Immature natural killer cell (primary cell): ENCODE results near the gene RANGAP1. TPM values are rescaled to one million over a fixed set of nuclear protein-coding genes. Genes with fewer than 3 reads are reported as not detected.
"Not testable (repeated sequence)": the region's sequence is repeated elsewhere in the genome, so short reads cannot be mapped to it uniquely, and the experiment has no call there.

Experiments
- DNase-seq, 3 donors: peaks; one replicate each; pipeline ENCODE4 v3.0.0; 2022; ENCODE audit warnings: mixed read lengths in 1 of 3
- H3K27ac Mint-ChIP-seq, 6 donors: one replicate each; pipeline ENCODE4 v1.8.0; 2020; ENCODE audit warnings: mixed read lengths in 6 of 6, mild to moderate bottlenecking in 5 of 6, inconsistent platforms in 4 of 6, moderate library complexity in 3 of 6
- H3K27me3 Mint-ChIP-seq, 3 donors: one replicate each; pipeline ENCODE4 v1.8.0; 2020 to 2021; ENCODE audit warnings: low read depth in 3 of 3, mild to moderate bottlenecking in 3 of 3, mixed read lengths in 3 of 3, moderate library complexity in 3 of 3, inconsistent platforms in 1 of 3
- H3K36me3 Mint-ChIP-seq, 3 donors: one replicate each; pipeline ENCODE4 v1.8.0; 2020; ENCODE audit warnings: mixed read lengths in 3 of 3, inconsistent platforms in 2 of 3, mild to moderate bottlenecking in 2 of 3
- H3K4me1 Mint-ChIP-seq, 2 donors: one replicate each; pipeline ENCODE4 v1.8.0; 2020; ENCODE audit warnings: inconsistent platforms in 2 of 2, mild to moderate bottlenecking in 2 of 2, mixed read lengths in 2 of 2, moderate library complexity in 1 of 2
- H3K4me3 Mint-ChIP-seq, 5 donors: one replicate each; pipeline ENCODE4 v1.8.0; 2020; ENCODE audit warnings: mild to moderate bottlenecking in 5 of 5, mixed read lengths in 5 of 5, inconsistent platforms in 3 of 5, moderate library complexity in 3 of 5
- H3K9me3 Mint-ChIP-seq, 6 donors: one replicate each; pipeline ENCODE4 v1.8.0; 2020; ENCODE audit warnings: mild to moderate bottlenecking in 6 of 6, mixed read lengths in 6 of 6, inconsistent platforms in 4 of 6, moderate library complexity in 3 of 6
- polyA plus RNA-seq, 3 donors: library from polyadenylated mRNA; unstranded; fragments of 300-500 nt; fragmentation: Illumina TruSeq; gene quantifications; one replicate each; pipeline ENCODE4 v1.2.3, GENCODE V29; 2021

The RANGAP1 gene
- polyA plus RNA-seq, 3 donors from 2014 or later: 10.4 to 29.9 (median 15.6) TPM

GRCh38 chr22:41261541-41262249, 24.3 kb downstream of the RANGAP1 start:
- H3K27me3 Mint-ChIP-seq: no peaks in the 10 kb centered on the region
- H3K9me3 Mint-ChIP-seq: no peaks in the 10 kb centered on the region
- peaks cover 4 to 27% (median 7%) of the 10 kb centered on the region in 3 donors for H3K36me3 Mint-ChIP-seq
- DNase-seq: no peak
- H3K4me3 Mint-ChIP-seq: no peak overlapping the region
- no peak overlapping the region for H3K27ac Mint-ChIP-seq
- H3K4me1 Mint-ChIP-seq: no peaks in the 10 kb centered on the region

- H3K4me3 Mint-ChIP-seq: no peak overlapping the region
- no peaks in the 10 kb centered on the region for H3K4me1 Mint-ChIP-seq
- no peak for DNase-seq
- no peak overlapping the region for H3K27ac Mint-ChIP-seq
- H3K36me3 Mint-ChIP-seq: peaks cover 0 to 23% (median 4%) of the 10 kb centered on the region in 3 donors
- no peaks in the 10 kb centered on the region for H3K27me3 Mint-ChIP-seq
- H3K9me3 Mint-ChIP-seq: no peaks in the 10 kb centered on the region
These were observed 25.1 kb downstream of the RANGAP1 start for GRCh38 chr22:41260871-41261270.

GRCh38 chr22:41259756-41260155, 26.2 kb downstream of the RANGAP1 start:
- H3K27ac Mint-ChIP-seq, H3K4me3 Mint-ChIP-seq, H3K9me3 Mint-ChIP-seq, H3K4me1 Mint-ChIP-seq, DNase-seq, H3K27me3 Mint-ChIP-seq: not testable (repeated sequence)
- peaks cover 0 to 18% (median under 1%) of the 10 kb centered on the region in 3 donors for H3K36me3 Mint-ChIP-seq

- Mint-ChIP-seq H3K27ac (no peak overlapping the region), H3K4me1 (no peaks in the 10 kb centered on the region), H3K9me3 (no peaks in the 10 kb centered on the region), H3K4me3 (no peak overlapping the region), H3K27me3 (no peaks in the 10 kb centered on the region), H3K36me3 (peaks cover 0 to 14% (median 0%) of the 10 kb centered on the region in 3 donors)
- no peak for DNase-seq
These were observed 28.3 kb downstream of the RANGAP1 start for GRCh38 chr22:41257696-41258095.

- Mint-ChIP-seq H3K27ac (no peak overlapping the region), H3K36me3 (peaks cover 0 to 15% (median 0%) of the 10 kb centered on the region in 3 donors), H3K27me3 (no peaks in the 10 kb centered on the region), H3K4me3 (no peak overlapping the region), H3K9me3 (no peaks in the 10 kb centered on the region), H3K4me1 (no peaks in the 10 kb centered on the region)
- DNase-seq: no peak
These were observed 29.4 kb downstream of the RANGAP1 start for GRCh38 chr22:41256254-41257253.

GRCh38 chr22:41254230-41254629, 31.8 kb downstream of the RANGAP1 start:
- Mint-ChIP-seq H3K27me3 (no peaks in the 10 kb centered on the region), H3K4me1 (no peaks in the 10 kb centered on the region), H3K36me3 (peaks cover 0 to 24% (median 3%) of the 10 kb centered on the region in 3 donors), H3K4me3 (no peak overlapping the region), H3K27ac (peak overlapping the region in 1 of 6 donors; percentile 22), H3K9me3 (no peaks in the 10 kb centered on the region)
- DNase-seq: no peak

- H3K27ac Mint-ChIP-seq: no peak overlapping the region
- no peaks in the 10 kb centered on the region for H3K9me3 Mint-ChIP-seq
- no peak for DNase-seq
- no peak overlapping the region for H3K4me3 Mint-ChIP-seq
- H3K27me3 Mint-ChIP-seq: no peaks in the 10 kb centered on the region
- H3K36me3 Mint-ChIP-seq: peaks cover 0 to 21% (median 3%) of the 10 kb centered on the region in 3 donors
- no peaks in the 10 kb centered on the region for H3K4me1 Mint-ChIP-seq
These were observed 33.6 kb downstream of the RANGAP1 start for GRCh38 chr22:41252365-41252764.

GRCh38 chr22:41250127-41250526, 35.9 kb downstream of the RANGAP1 start:
- H3K4me1 Mint-ChIP-seq: no peaks in the 10 kb centered on the region
- no peak overlapping the region for H3K4me3 Mint-ChIP-seq
- H3K9me3 Mint-ChIP-seq: no peaks in the 10 kb centered on the region

GRCh38 chr22:41249442-41249841, 36.5 kb downstream of the RANGAP1 start:
- Mint-ChIP-seq H3K36me3 (peaks cover 3 to 20% (median 4%) of the 10 kb centered on the region in 3 donors), H3K4me3 (no peak overlapping the region), H3K27me3 (no peaks in the 10 kb centered on the region), H3K4me1 (no peaks in the 10 kb centered on the region), H3K27ac (no peak overlapping the region), H3K9me3 (no peaks in the 10 kb centered on the region)
- DNase-seq: no peak

More at GRCh38 chr22:41250127-41250526, 35.9 kb downstream of the RANGAP1 start:
- H3K36me3 Mint-ChIP-seq: peaks cover 0 to 20% (median 3%) of the 10 kb centered on the region in 3 donors
- no peak for DNase-seq
- H3K27ac Mint-ChIP-seq: peak overlapping the region in 1 of 6 donors; percentile 12
- H3K27me3 Mint-ChIP-seq: no peaks in the 10 kb centered on the region

- Mint-ChIP-seq H3K4me3 (no peak overlapping the region), H3K27me3 (no peaks in the 10 kb centered on the region), H3K36me3 (peaks cover 3 to 20% (median 4%) of the 10 kb centered on the region in 3 donors), H3K4me1 (no peaks in the 10 kb centered on the region), H3K9me3 (no peaks in the 10 kb centered on the region), H3K27ac (no peak overlapping the region)
- no peak for DNase-seq
These were observed 37.2 kb downstream of the RANGAP1 start for GRCh38 chr22:41248758-41249157.

- Mint-ChIP-seq H3K36me3 (peaks cover 3 to 20% (median 4%) of the 10 kb centered on the region in 3 donors), H3K27me3 (no peaks in the 10 kb centered on the region), H3K9me3 (no peaks in the 10 kb centered on the region), H3K4me1 (no peaks in the 10 kb centered on the region), H3K4me3 (no peak overlapping the region), H3K27ac (no peak overlapping the region)
- DNase-seq: no peak
These were observed 37.7 kb downstream of the RANGAP1 start for GRCh38 chr22:41248314-41248713.

- Mint-ChIP-seq H3K4me3 (no peak overlapping the region), H3K27me3 (no peaks in the 10 kb centered on the region), H3K4me1 (no peaks in the 10 kb centered on the region), H3K36me3 (peaks cover 3 to 20% (median 4%) of the 10 kb centered on the region in 3 donors), H3K9me3 (no peaks in the 10 kb centered on the region), H3K27ac (no peak overlapping the region)
- no peak for DNase-seq
These were observed 38.3 kb downstream of the RANGAP1 start for GRCh38 chr22:41247703-41248102.

- H3K27me3 Mint-ChIP-seq: no peaks in the 10 kb centered on the region
- DNase-seq: no peak
- H3K36me3 Mint-ChIP-seq: peaks cover 3 to 13% (median 4%) of the 10 kb centered on the region in 3 donors
- H3K4me3 Mint-ChIP-seq: no peak overlapping the region
- no peak overlapping the region for H3K27ac Mint-ChIP-seq
- no peaks in the 10 kb centered on the region for H3K9me3 Mint-ChIP-seq
- no peaks in the 10 kb centered on the region for H3K4me1 Mint-ChIP-seq
These were observed 40.0 kb downstream of the RANGAP1 start for GRCh38 chr22:41245917-41246499.
